Measurements from ENCODE around the gene PGAM1.
A peak's percentile ranks its signal among the peaks of the same experiment; 100 is the strongest.

Gene PGAM1

GRCh38 chr10:97456034-97456685 is 30.2 kb downstream of the PGAM1 start:
- H3K4me3 ChIP-seq (ENCODE audit: low read depth, low read length), result no peak overlapping the region
- TF ChIP-seq, protein P1, sequence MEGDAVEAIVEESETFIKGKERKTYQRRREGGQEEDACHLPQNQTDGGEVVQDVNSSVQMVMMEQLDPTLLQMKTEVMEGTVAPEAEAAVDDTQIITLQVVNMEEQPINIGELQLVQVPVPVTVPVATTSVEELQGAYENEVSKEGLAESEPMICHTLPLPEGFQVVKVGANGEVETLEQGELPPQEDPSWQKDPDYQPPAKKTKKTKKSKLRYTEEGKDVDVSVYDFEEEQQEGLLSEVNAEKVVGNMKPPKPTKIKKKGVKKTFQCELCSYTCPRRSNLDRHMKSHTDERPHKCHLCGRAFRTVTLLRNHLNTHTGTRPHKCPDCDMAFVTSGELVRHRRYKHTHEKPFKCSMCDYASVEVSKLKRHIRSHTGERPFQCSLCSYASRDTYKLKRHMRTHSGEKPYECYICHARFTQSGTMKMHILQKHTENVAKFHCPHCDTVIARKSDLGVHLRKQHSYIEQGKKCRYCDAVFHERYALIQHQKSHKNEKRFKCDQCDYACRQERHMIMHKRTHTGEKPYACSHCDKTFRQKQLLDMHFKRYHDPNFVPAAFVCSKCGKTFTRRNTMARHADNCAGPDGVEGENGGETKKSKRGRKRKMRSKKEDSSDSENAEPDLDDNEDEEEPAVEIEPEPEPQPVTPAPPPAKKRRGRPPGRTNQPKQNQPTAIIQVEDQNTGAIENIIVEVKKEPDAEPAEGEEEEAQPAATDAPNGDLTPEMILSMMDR (IDR thresholded peaks at IDR 0.05; ENCODE audit: low read depth, low read length), result no peak

DNA sequence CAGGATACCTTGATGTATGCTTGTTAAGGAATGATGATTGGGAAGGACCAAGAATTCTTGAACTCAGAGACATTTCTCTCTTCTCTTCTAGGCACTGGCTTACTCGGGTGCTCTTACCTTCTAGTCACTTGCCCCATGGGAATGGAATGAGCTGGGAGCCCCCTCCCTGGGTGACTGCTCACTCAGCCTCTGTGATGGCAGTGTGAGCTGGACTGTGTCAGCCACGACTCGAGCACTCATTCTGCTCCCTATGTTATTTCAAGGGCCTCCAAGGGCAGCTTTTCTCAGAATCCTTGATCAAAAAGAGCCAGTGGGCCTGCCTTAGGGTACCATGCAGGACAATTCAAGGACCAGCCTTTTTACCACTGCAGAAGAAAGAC is 30.7 kb downstream of the PGAM1 start:
- TF ChIP-seq, protein P1 (IDR thresholded peaks at IDR 0.05; ENCODE audit: low read depth, low read length), result no peak
- no peak overlapping the region for H3K4me3 ChIP-seq (ENCODE audit: low read depth, low read length)

- TF ChIP-seq, protein P1 (IDR thresholded peaks at IDR 0.05; ENCODE audit: low read depth, low read length), result no peak
- H3K4me3 ChIP-seq (ENCODE audit: low read depth, low read length), result no peak overlapping the region
Measured at GRCh38 chr10:97459111-97459510, 33.1 kb downstream of the PGAM1 start.

- TF ChIP-seq, protein P1 (IDR thresholded peaks at IDR 0.05; ENCODE audit: low read depth, low read length), result no peak
- no peak overlapping the region for H3K4me3 ChIP-seq (ENCODE audit: low read depth, low read length)
Measured at GRCh38 chr10:97459933-97460332, 33.9 kb downstream of the PGAM1 start.

GRCh38 chr10:97462309-97462708 is 36.3 kb downstream of the PGAM1 start:
- H3K4me3 ChIP-seq (ENCODE audit: low read depth, low read length), result no peak overlapping the region
- TF ChIP-seq, protein P1 (IDR thresholded peaks at IDR 0.05; ENCODE audit: low read depth, low read length), result no peak

- H3K4me3 ChIP-seq (ENCODE audit: low read depth, low read length), result no peak overlapping the region
- TF ChIP-seq, protein P1 (IDR thresholded peaks at IDR 0.05; ENCODE audit: low read depth, low read length), result peak; percentile 82
Measured at GRCh38 chr10:97463363-97464132, 37.6 kb downstream of the PGAM1 start.

DNA sequence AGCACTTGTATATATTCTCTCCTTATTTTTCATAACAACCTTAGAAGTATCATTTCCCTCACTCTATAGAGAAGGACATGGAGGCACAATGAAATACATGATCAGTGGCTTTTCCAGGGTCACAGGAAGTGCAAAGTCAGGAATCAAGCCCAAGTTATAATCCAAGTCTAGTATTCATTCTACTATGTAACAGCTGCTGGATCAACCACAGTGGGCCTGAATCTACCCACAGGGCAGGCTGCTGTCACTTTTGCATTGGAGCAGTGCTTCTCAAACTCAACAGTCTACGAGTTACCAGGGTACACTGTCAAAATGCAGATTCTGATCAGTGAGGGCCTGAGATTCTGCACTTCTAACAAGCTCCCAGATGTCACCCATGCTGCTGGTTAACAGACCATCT is 38.2 kb downstream of the PGAM1 start:
- TF ChIP-seq, protein P1 (IDR thresholded peaks at IDR 0.05; ENCODE audit: low read depth, low read length), result no peak
- H3K4me3 ChIP-seq (ENCODE audit: low read depth, low read length), result no peak overlapping the region

Data from WI38 (cell line).